ENCODE measurements around the gene MMP15.

- TF ChIP-seq CTCF (optimal IDR thresholded peaks at IDR 0.05 in 1 of 3, IDR thresholded peaks at IDR 0.05 in 1 of 3, conservative IDR thresholded peaks at IDR 0.05 in 1 of 3; ENCODE audit: extremely low read depth in 1 of 3, insufficient read depth in 2 of 3, low read length in 3 of 3) (peak; percentile 44 to 59 (median 45)), EZH2 (IDR thresholded peaks at IDR 0.05; ENCODE audit: low read length) (no peak)
These were observed 30.8 kb upstream of the MMP15 start for GRCh38 chr16:57994778-57995177.

All from keratinocyte (primary cell).